Measurements from ENCODE around the gene DNAJC5. TPM values are rescaled to one million over a fixed set of nuclear protein-coding genes. Genes with fewer than 3 reads are reported as not detected.
A peak's percentile ranks its signal among the peaks of the same experiment; 100 is the strongest.

DNAJC5 gene
- total and polyA plus RNA-seq, 2 donors (not counting 3 experiments of a cell fraction or from before 2014, with no cell fraction given): 44.7 to 60.3 TPM

DNA sequence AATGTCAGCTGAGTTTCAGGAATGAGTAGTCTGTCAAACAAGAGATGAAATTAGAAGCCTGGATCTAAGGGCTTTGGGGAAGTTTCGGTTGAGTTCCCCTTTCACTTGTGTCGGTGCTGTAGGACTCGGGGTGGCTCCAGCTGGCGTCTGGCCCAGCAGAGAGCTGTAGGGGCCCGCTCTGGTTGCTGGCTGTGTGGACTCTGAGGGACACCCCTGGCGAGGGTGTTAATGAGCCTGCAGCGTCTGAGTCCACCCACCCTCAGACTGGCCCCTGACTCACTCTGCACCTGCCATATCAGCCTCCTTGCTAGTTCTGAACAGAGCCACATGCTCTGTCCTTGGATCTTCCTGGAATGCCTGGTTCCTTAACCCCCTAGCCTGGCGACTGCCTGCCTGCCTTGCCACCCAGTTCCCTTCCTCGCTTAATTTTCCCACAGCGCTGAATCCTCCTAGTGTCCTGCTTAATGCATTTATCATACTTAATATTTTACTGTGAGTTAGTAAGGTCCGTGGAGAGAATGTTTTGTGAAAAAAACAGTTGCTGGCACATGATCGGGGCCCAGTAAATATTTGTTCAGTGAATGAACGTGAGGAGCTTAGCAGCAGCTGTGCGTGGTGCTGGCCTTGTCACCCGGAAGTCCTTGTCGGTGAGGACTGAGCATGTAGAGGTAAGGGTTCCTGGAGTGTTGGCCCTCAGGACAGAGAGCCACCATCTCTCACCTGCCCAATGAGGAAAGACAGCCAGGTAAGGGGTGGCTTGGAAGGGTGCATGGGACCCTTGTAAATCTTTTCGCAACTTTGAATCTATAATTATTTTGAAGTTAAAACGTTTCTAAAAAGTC, 1.6 kb downstream of the DNAJC5 start:
- dilution Hi-C loops (cut with MboI; ENCODE audit: extremely low pct_ligation_motif_present, low sequenced_read_pairs): no loop called here
- Histone ChIP-seq H3K27ac (ENCODE audit: insufficient read depth, low read depth, low read length) (peak overlapping the region; percentile 66), H3K4me3 (replicated peaks in 1 of 3; ENCODE audit: insufficient read depth in 1 of 3, low read depth in 1 of 3, low read length in 3 of 3) (peak overlapping the region; percentile 67 to 98 (median 86)), H3K4me2 (ENCODE audit: insufficient read depth, low read length) (peak overlapping the region; percentile 96), H3K9me1 (replicated peaks; ENCODE audit: control insufficient read depth, extremely low read depth, insufficient read depth, low read length) (no peaks in the 10 kb centered on the region), H3K9me3 (replicated peaks; ENCODE audit: control insufficient read depth, insufficient read depth, low read length) (no peaks in the 10 kb centered on the region), H4K20me1 (replicated peaks; ENCODE audit: control insufficient read depth, extremely low read depth, insufficient read depth, low read length) (peaks cover 16% of the 10 kb centered on the region), H3K36me3 (ENCODE audit: control insufficient read depth in 2 of 2, extremely low read depth in 1 of 2, insufficient read depth in 2 of 2, low read length in 2 of 2) (peaks cover 4 to 9% of the 10 kb centered on the region in 2 experiments), H3K4me1 (ENCODE audit: control insufficient read depth, extremely low read depth, insufficient read depth, low read length) (peaks cover 14% of the 10 kb centered on the region), H2AFZ (ENCODE audit: low read depth, low read length) (no peak overlapping the region), H3K27me3 (ENCODE audit: control insufficient read depth in 2 of 2, insufficient read depth in 2 of 2, low read length in 2 of 2) (no peaks in the 10 kb centered on the region), H3K79me2 (ENCODE audit: control insufficient read depth, insufficient read depth, low read length) (peaks cover 62% of the 10 kb centered on the region), H3K9ac (replicated peaks; ENCODE audit: extremely low read depth, insufficient read depth, low read length) (peak overlapping the region; percentile 72)
- TF ChIP-seq, protein P1, sequence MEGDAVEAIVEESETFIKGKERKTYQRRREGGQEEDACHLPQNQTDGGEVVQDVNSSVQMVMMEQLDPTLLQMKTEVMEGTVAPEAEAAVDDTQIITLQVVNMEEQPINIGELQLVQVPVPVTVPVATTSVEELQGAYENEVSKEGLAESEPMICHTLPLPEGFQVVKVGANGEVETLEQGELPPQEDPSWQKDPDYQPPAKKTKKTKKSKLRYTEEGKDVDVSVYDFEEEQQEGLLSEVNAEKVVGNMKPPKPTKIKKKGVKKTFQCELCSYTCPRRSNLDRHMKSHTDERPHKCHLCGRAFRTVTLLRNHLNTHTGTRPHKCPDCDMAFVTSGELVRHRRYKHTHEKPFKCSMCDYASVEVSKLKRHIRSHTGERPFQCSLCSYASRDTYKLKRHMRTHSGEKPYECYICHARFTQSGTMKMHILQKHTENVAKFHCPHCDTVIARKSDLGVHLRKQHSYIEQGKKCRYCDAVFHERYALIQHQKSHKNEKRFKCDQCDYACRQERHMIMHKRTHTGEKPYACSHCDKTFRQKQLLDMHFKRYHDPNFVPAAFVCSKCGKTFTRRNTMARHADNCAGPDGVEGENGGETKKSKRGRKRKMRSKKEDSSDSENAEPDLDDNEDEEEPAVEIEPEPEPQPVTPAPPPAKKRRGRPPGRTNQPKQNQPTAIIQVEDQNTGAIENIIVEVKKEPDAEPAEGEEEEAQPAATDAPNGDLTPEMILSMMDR (IDR thresholded peaks at IDR 0.05; ENCODE audit: extremely low read depth in 1 of 2, insufficient read depth in 1 of 2, low read depth in 1 of 2, low read length in 2 of 2): no peak
- peak; percentile 16 for TF ChIP-seq POLR2AphosphoS5 (IDR thresholded peaks at IDR 0.05; ENCODE audit: insufficient read depth, low read depth, low read length)
- TF ChIP-seq POLR2A (IDR thresholded peaks at IDR 0.05; ENCODE audit: low read depth, low read length): no peak
- intact Hi-C loops (cut with micrococcal nuclease): loop anchor here (10.0 kb wide), 1 partner anchor 158 kb away; no protein-coding TSS in a partner anchor
- POLR2A ChIA-PET: no interaction called here
- BruUV-seq (replicated peaks): TSS peak; percentile 42
- FAIRE-seq (no peak), DNase-seq (ENCODE audit: low read depth, low spot score) (peak; percentile 45)
- CTCF ChIA-PET: interaction anchor here (0.8 to 1.4 kb wide), 10 partner anchors 15 to 189 kb away, joined by 3 to 6 read pairs (median 4); partner anchors contain the start of genes ARFRP1, PRPF6, SAMD10 and TPD52L2
